Smooth muscle cell (in vitro differentiated cells): ENCODE measurements around the gene WIZ. TPM values are rescaled to one million over a fixed set of nuclear protein-coding genes. Genes with fewer than 3 reads are reported as not detected.

Experiments
- DNase-seq: peaks from one replicate; lab custom pipeline; 2025; ENCODE audit not compliant: unreplicated experiment; lab: John Stamatoyannopoulos, UW
- H2AFZ ChIP-seq: fragments of 200-600 bp; sonication (generic); 2 replicates; pipeline ENCODE4 v1.6.0; 2016; ENCODE audit warnings: antibody characterized with exemption, low read depth, mild to moderate bottlenecking
- H3F3A ChIP-seq: fragments of 200-600 bp; sonication (generic); 2 replicates; pipeline ENCODE4 v1.6.0; 2017; ENCODE audit warnings: antibody characterized with exemption, low read depth
- H3K27ac ChIP-seq: fragments of 200-600 bp; sonication (generic); 2 replicates; pipeline ENCODE4 v1.5.1; 2016; ENCODE audit warnings: low read depth, mild to moderate bottlenecking
- H3K27me3 ChIP-seq: fragments of 200-600 bp; sonication (generic); 2 replicates; pipeline ENCODE4 v1.6.1; 2016; ENCODE audit warnings: low read depth, mild to moderate bottlenecking
- H3K36me3 ChIP-seq: fragments of 200-600 bp; sonication (generic); 2 replicates; pipeline ENCODE4 v1.5.1; 2016; ENCODE audit warnings: low read depth
- H3K4me1 ChIP-seq: fragments of 200-600 bp; sonication (generic); 2 replicates; pipeline ENCODE4 v1.5.1; 2016; ENCODE audit warnings: low read depth
- H3K4me2 ChIP-seq: fragments of 200-600 bp; sonication (generic); 2 replicates; pipeline ENCODE4 v1.6.0; 2016; ENCODE audit warnings: mild to moderate bottlenecking
- H3K4me3 ChIP-seq: fragments of 200-600 bp; sonication (generic); 2 replicates; pipeline ENCODE4 v1.5.1; 2016; ENCODE audit warnings: mild to moderate bottlenecking
- H3K79me2 ChIP-seq: fragments of 200-600 bp; sonication (generic); 2 replicates; pipeline ENCODE4 v1.6.0; 2016; ENCODE audit warnings: low read depth, mild to moderate bottlenecking
- H3K9ac ChIP-seq: fragments of 200-600 bp; sonication (generic); 2 replicates; pipeline ENCODE4 v1.6.0; 2016; ENCODE audit warnings: low read depth
- H3K9me3 ChIP-seq: fragments of 200-600 bp; sonication (generic); replicated peaks from 2 replicates; pipeline ENCODE4 v1.5.1; 2016; ENCODE audit warnings: low read depth
- H4K20me1 ChIP-seq: fragments of 200-600 bp; sonication (generic); 2 replicates; pipeline ENCODE4 v1.6.0; 2016; ENCODE audit warnings: low read depth
- CTCF ChIP-seq: fragments of 200-600 bp; sonication (generic); IDR thresholded peaks from 2 replicates; pipeline ENCODE4 v1.5.1; 2017; ENCODE audit warnings: borderline replicate concordance, mild to moderate bottlenecking, antibody characterized with exemption; ENCODE audit not compliant: insufficient read depth, poor library complexity, severe bottlenecking
- WGBS: methylation state at CpG from one replicate; pipeline ENCODE4 v1.1.7; 2016; ENCODE audit warnings: low lambda C conversion rate; 5-methylcytosine and 5-hydroxymethylcytosine counted together
- polyA plus RNA-seq: library from polyadenylated mRNA; unstranded; fragments of >200 nt; fragmentation: Nextera tagmentation; extraction: Ambion mirVana; gene quantifications from 2 replicates; pipeline ENCODE4 v1.2.1, GENCODE V29; 2016
- total RNA-seq: library from RNA; depleted of rRNA; stranded (reverse); fragments of >200 nt; gene quantifications from 2 replicates; pipeline ENCODE4 v1.2.3, GENCODE V29; 2014

Gene WIZ
- total and polyA plus RNA-seq, 2 experiments from 2014 or later: 23.1 to 40.5 TPM

DNA sequence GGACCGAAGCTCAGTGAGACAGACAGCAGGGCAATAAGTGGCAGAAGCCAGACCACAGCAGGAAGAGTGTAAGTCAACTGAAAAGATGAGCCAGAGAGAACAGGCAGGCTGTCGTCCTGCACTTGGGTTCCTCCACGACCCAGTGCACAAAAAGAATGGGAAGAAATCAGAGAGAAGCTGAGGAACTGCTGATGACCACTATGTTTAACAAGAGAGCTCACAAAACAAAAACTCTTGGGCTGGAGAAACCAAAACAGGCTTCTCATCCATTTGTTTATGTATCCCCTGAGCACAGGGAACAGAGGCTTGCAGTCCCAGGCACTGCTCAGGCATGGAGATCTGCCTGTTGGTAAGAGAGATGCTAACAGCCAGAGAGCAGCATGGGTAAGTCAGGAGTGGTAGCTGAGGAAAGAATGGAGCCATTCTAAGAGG lies 45.0 kb downstream of the WIZ start:
- Histone ChIP-seq H2AFZ (no peak overlapping the region), H3K4me1 (no peaks in the 10 kb centered on the region), H3K36me3 (no peaks in the 10 kb centered on the region), H3K4me2 (no peak overlapping the region), H3F3A (no peaks in the 10 kb centered on the region), H3K27ac (no peak overlapping the region), H3K9me3 (no peaks in the 10 kb centered on the region), H3K9ac (no peak overlapping the region), H4K20me1 (peaks cover 100% of the 10 kb centered on the region), H3K27me3 (no peaks in the 10 kb centered on the region), H3K79me2 (peaks cover 87% of the 10 kb centered on the region), H3K4me3 (no peak overlapping the region)
- no peak for TF ChIP-seq CTCF
- no peak for DNase-seq
- 65% methylated on average over 3 of the region's 3 CpGs for WGBS

- no peaks in the 10 kb centered on the region for H3K4me1 ChIP-seq
- 86% methylated on average over 7 of the region's 7 CpGs for WGBS
Measured at GRCh38 chr19:15404097-15404779, 45.5 kb downstream of the WIZ start.

DNA sequence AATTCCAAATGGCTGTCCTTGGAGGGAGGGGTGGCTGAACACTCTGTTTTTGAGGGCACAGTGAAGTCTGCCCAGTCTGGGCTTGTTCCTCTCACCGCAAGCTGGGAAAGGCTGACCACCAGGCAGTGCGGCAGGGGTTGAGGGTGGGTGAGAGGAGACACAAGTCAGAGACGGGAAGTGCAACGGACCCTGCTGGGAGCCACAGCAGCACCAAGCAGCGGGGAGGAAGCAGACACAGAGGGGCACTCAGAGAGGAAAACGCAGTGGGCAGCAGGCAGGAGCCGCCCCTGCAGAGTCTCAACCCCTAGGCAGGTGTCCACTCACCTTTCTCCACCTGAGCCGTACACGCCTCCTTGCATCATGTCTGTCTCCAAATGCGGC lies 46.6 kb downstream of the WIZ start:
- 98% methylated on average over 10 of the region's 10 CpGs for WGBS
- H4K20me1 ChIP-seq: peaks cover 100% of the 10 kb centered on the region

More at GRCh38 chr19:15404097-15404779, 45.5 kb downstream of the WIZ start:
- no peaks in the 10 kb centered on the region for H3F3A ChIP-seq
- DNase-seq: no peak
- H2AFZ ChIP-seq: no peak overlapping the region
- no peak overlapping the region for H3K4me2 ChIP-seq
- H3K79me2 ChIP-seq: peaks cover 81% of the 10 kb centered on the region
- H3K27ac ChIP-seq: no peak overlapping the region
- no peaks in the 10 kb centered on the region for H3K27me3 ChIP-seq
- no peaks in the 10 kb centered on the region for H3K36me3 ChIP-seq
- TF ChIP-seq CTCF: no peak
- no peaks in the 10 kb centered on the region for H3K9me3 ChIP-seq
- peaks cover 100% of the 10 kb centered on the region for H4K20me1 ChIP-seq
- no peak overlapping the region for H3K9ac ChIP-seq
- no peak overlapping the region for H3K4me3 ChIP-seq

More for the DNA sequence above, 46.6 kb downstream of the WIZ start:
- Histone ChIP-seq H3K9ac (no peak overlapping the region), H3K4me1 (no peaks in the 10 kb centered on the region), H3F3A (no peaks in the 10 kb centered on the region), H3K27ac (no peak overlapping the region), H3K4me3 (no peak overlapping the region), H3K79me2 (peaks cover 70% of the 10 kb centered on the region), H3K4me2 (no peak overlapping the region), H3K9me3 (no peaks in the 10 kb centered on the region), H3K36me3 (no peaks in the 10 kb centered on the region), H2AFZ (no peak overlapping the region), H3K27me3 (no peaks in the 10 kb centered on the region)
- no peak for TF ChIP-seq CTCF
- DNase-seq: no peak
